ENCODE results near the gene TPM3.

GRCh38 chr1:154190550-154190949 lies 1.4 kb downstream of the TPM3 start:
- TF ChIP-seq, protein P1, sequence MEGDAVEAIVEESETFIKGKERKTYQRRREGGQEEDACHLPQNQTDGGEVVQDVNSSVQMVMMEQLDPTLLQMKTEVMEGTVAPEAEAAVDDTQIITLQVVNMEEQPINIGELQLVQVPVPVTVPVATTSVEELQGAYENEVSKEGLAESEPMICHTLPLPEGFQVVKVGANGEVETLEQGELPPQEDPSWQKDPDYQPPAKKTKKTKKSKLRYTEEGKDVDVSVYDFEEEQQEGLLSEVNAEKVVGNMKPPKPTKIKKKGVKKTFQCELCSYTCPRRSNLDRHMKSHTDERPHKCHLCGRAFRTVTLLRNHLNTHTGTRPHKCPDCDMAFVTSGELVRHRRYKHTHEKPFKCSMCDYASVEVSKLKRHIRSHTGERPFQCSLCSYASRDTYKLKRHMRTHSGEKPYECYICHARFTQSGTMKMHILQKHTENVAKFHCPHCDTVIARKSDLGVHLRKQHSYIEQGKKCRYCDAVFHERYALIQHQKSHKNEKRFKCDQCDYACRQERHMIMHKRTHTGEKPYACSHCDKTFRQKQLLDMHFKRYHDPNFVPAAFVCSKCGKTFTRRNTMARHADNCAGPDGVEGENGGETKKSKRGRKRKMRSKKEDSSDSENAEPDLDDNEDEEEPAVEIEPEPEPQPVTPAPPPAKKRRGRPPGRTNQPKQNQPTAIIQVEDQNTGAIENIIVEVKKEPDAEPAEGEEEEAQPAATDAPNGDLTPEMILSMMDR (IDR thresholded peaks at IDR 0.05) = no peak
- TF ChIP-seq POLR2A (IDR thresholded peaks at IDR 0.05) (no peak), EP300 (IDR thresholded peaks at IDR 0.05) (no peak), POLR2AphosphoS5 (IDR thresholded peaks at IDR 0.05) (no peak)

All from stomach (tissue), 4 donors.